ENCODE data around the gene B9D1.

The B9D1 gene

DNA sequence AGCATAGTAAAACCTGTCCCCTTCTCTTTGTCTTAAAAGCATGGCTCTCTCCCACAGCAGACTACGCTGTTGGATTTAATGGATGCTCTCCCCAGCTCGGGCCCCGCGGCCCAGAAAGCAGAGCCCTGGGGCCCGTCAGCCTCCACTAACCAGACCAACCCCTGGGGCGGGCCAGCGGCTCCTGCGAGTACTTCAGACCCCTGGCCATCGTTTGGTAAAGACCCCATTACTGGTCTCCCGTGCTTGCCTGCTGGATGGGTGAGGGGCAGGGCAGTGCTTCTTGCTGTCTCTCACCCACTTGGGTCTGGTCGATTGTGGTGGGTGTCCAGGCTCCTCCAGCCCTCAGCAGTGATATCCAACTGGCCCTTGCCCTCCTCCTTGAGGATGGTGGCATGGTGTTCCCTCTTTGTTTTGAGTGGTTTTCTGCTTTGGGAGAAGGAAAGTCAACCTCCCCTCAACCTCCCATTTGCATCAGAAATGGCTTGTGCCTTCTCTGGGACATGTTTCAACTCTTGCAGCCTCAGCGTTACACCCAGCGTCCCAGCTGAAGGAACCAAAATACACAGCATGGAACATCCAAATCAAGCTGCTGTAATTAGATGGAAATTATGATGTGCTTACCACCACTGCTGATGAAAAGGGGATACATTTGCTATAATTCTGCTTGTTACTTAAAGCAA is 49.3 kb downstream of the B9D1 start:
- TF ChIP-seq GATA2 (IDR thresholded peaks at IDR 0.05; ENCODE audit: low read depth, low read length): no peak

- TF ChIP-seq GATA2 (IDR thresholded peaks at IDR 0.05; ENCODE audit: low read depth, low read length) (no peak), GATA3 (IDR thresholded peaks at IDR 0.05; ENCODE audit: low read depth, low read length) (no peak)
Measured at GRCh38 chr17:19312406-19312805, 50.1 kb downstream of the B9D1 start.

- TF ChIP-seq GATA2 (IDR thresholded peaks at IDR 0.05; ENCODE audit: low read depth, low read length) (no peak), GATA3 (IDR thresholded peaks at IDR 0.05; ENCODE audit: low read depth, low read length) (no peak)
Measured at GRCh38 chr17:19311421-19312215, 50.9 kb downstream of the B9D1 start.

DNA sequence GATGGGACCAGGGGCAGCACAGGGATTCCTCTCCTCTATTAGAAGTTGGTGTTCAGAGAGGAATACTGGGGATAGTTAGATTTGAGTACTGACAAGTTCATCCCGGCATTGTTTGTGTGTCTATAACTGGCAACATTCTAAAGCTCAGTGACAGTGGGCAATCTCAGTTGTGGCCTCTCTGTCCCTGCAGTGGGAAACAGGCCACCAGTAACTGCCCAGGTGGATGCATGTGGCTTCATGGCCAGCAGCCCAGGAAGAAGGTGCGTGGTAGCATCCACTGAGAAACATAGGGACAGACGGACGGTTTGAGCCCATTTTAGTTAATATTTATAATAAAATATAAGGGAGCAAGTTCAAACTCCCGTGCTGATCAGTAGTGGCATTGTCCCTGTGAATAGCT is 51.5 kb downstream of the B9D1 start:
- TF ChIP-seq GATA2 (IDR thresholded peaks at IDR 0.05; ENCODE audit: low read depth, low read length) (no peak), GATA3 (IDR thresholded peaks at IDR 0.05; ENCODE audit: low read depth, low read length) (no peak)

- no peak for TF ChIP-seq GATA2 (IDR thresholded peaks at IDR 0.05; ENCODE audit: low read depth, low read length)
- no peak for TF ChIP-seq GATA3 (IDR thresholded peaks at IDR 0.05; ENCODE audit: low read depth, low read length)
Measured at GRCh38 chr17:19310151-19310550, 52.4 kb downstream of the B9D1 start.

DNA sequence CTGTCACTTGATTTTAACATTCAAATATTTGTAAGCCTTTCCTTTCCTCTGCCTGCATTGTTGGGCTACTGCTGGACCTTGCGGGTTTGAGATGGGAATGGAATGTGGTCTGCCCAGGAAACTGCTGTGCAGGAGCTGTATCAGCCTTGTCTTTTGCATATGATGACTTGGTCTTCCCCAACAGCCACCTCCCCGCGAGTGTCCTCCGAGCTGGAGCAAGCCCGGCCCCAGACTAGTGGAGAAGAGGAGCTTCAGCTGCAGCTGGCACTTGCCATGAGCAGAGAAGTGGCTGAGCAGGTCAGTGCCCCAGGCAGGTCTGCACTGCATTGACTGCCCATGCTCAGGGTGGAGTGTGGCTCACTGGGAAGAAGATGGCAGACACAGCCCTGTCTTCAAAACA is 52.8 kb downstream of the B9D1 start:
- TF ChIP-seq GATA2 (IDR thresholded peaks at IDR 0.05; ENCODE audit: low read depth, low read length) (no peak), GATA3 (IDR thresholded peaks at IDR 0.05; ENCODE audit: low read depth, low read length) (no peak)

DNA sequence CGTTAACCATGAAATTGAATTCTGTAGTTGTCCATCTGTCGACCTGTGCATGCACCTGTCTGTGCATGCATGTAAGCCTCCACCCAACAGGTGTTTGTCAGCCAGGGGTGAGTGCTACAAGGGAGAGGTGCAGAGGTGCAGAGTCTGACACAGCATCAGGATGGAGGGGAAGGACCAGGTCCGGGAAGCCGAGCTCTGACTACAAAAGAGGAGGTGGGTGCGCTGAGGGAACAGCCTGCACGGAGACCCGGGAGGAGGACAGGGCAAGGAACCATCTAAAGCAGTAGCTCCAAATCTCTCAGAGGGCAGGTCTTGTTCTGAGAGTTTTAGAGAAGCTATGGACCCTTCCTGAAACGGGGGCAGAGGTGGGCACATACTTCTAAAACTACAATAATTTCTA is 54.1 kb downstream of the B9D1 start:
- no peak for TF ChIP-seq GATA3 (IDR thresholded peaks at IDR 0.05; ENCODE audit: low read depth, low read length)
- TF ChIP-seq GATA2 (IDR thresholded peaks at IDR 0.05; ENCODE audit: low read depth, low read length): no peak

GRCh38 chr17:19307521-19307920 is 55.0 kb downstream of the B9D1 start:
- no peak for TF ChIP-seq GATA3 (IDR thresholded peaks at IDR 0.05; ENCODE audit: low read depth, low read length)
- TF ChIP-seq GATA2 (IDR thresholded peaks at IDR 0.05; ENCODE audit: low read depth, low read length): no peak

GRCh38 chr17:19306160-19307111 is 56.1 kb downstream of the B9D1 start:
- TF ChIP-seq GATA3 (IDR thresholded peaks at IDR 0.05; ENCODE audit: low read depth, low read length) (no peak), GATA2 (IDR thresholded peaks at IDR 0.05; ENCODE audit: low read depth, low read length) (no peak)

GRCh38 chr17:19305761-19306159 is 56.8 kb downstream of the B9D1 start:
- TF ChIP-seq GATA2 (IDR thresholded peaks at IDR 0.05; ENCODE audit: low read depth, low read length): no peak
- no peak for TF ChIP-seq GATA3 (IDR thresholded peaks at IDR 0.05; ENCODE audit: low read depth, low read length)

DNA sequence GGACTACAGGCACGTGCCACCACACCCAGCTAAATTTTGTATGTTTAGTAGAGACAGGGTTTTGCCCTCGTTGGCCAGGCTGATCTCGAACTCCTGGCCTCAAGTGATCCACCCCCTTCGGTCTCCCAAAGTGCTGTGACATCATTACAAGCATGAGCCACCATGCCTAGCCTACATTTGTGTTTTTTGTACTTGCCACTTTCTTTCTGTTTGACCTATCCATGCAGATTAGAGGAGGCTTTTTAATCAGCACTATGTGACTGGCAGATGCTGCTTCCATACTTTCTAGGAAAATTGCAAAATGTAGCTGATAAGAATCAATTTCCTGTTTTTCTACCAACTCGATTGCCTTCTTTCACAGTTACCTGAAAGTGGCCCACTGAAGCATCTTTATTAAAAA is 57.3 kb downstream of the B9D1 start:
- TF ChIP-seq GATA2 (IDR thresholded peaks at IDR 0.05; ENCODE audit: low read depth, low read length) (no peak; the same call in 1 of the 2 replicates), GATA3 (IDR thresholded peaks at IDR 0.05; ENCODE audit: low read depth, low read length) (no peak)

DNA sequence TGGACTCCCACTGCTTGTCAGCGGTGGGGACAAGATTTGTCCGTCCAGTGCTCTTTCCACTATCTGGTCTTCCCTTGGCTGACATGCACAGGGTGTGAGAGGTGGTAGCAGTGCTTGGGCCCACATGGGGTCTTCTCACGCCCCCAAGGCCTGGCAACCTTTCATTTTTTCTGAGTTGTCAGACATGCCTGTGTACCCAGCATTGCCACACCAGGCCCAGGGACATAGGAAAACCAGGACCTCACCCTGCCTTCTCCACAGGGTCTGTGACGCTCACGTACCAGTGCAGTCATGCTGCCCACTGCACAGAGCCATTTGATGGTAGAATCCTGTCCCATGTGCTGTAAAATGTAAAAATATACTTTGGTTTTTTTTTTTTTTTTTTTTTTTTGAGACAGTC is 57.8 kb downstream of the B9D1 start:
- no peak for TF ChIP-seq GATA3 (IDR thresholded peaks at IDR 0.05; ENCODE audit: low read depth, low read length)
- no peak for TF ChIP-seq GATA2 (IDR thresholded peaks at IDR 0.05; ENCODE audit: low read depth, low read length)

DNA sequence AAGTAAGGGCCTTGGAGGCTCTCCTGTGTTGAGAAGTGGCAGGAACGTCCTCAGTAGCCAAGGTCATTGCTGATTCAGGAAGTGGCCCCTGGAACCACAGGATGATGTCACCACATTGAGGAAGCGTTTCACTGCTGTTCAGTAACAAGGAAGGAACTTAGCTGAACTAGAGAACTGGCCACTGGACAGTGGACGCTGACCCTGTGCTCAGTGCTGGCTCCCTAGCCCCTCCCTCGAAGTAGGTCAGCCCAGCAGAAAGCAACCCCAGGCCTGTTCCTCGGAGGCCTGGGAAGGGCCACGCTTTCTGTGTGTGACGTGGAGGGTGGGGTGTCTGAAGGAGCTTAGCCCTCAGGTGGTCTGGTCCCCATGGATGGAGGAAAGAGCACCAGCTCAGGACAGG is 58.3 kb downstream of the B9D1 start:
- TF ChIP-seq GATA3 (IDR thresholded peaks at IDR 0.05; ENCODE audit: low read depth, low read length): no peak
- TF ChIP-seq GATA2 (IDR thresholded peaks at IDR 0.05; ENCODE audit: low read depth, low read length): no peak

DNA sequence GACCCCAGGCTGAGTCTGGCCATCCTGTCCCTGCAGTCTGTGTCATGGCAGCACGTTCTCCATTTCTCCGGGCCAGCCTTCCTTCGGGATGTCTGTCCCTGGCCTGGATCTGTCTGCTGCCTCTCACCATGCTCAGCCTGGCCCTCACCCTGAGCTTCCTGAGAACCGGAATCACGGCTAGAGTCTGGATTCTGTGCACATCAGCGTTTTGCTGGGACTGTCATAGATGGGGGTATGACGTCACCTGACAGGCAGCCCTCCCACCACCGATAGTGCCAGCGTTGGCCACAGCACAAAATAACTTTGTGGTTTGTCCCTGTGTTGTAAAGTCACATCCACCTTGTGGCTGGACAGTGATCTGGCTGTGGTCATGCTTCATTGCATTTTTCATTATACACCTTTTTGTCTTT is 59.2 kb downstream of the B9D1 start:
- TF ChIP-seq GATA2 (IDR thresholded peaks at IDR 0.05; ENCODE audit: low read depth, low read length) (no peak), GATA3 (IDR thresholded peaks at IDR 0.05; ENCODE audit: low read depth, low read length) (no peak)

Data from SH-SY5Y (cell line).